HS-5 (cell line): Measurements from ENCODE around the gene REC8.

Experiments used
- DNase-seq: peaks from one replicate; pipeline ENCODE4 v3.0.0-alpha.2; 2012; ENCODE audit warnings: low read depth

REC8 gene

DNA sequence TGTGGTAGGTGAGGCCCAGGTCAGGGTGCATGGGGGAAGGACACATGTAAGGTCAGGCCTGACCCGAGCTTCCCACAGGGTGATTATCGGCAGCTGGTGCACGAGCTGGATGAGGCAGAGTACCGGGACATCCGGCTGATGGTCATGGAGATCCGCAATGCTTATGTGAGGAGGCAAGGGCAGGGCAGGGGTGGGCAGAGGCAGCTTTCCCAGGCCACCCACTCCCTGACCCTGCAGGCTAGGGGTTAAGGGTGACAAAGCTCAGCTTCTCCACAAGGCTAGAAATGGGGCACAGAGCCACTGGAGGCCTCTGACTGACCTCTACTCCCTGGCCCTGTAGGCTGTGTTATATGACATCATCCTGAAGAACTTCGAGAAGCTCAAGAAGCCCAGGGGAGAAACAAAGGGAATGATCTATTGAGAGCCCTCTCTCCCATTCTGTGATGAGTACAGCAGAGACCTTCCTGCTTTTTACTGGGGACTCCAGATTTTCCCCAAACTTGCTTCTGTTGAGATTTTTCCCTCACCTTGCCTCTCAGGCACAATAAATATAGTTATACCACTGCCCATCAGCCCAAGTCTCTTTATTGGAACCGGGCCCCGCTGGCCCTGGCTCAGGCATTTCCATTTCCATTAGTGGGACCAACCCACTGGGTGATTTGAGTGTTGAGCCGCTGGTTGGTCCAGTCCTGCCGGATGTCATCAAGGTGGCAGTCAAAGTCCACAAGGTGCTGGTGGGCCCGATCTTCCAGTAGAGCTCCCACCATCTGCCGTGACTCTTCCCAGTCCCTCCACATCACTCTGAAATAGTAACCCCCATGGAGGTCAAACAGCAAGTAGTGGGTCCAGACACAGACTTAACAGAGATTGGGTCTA is 33.2 kb upstream of the REC8 start:
- DNase-seq, result no peak

DNA sequence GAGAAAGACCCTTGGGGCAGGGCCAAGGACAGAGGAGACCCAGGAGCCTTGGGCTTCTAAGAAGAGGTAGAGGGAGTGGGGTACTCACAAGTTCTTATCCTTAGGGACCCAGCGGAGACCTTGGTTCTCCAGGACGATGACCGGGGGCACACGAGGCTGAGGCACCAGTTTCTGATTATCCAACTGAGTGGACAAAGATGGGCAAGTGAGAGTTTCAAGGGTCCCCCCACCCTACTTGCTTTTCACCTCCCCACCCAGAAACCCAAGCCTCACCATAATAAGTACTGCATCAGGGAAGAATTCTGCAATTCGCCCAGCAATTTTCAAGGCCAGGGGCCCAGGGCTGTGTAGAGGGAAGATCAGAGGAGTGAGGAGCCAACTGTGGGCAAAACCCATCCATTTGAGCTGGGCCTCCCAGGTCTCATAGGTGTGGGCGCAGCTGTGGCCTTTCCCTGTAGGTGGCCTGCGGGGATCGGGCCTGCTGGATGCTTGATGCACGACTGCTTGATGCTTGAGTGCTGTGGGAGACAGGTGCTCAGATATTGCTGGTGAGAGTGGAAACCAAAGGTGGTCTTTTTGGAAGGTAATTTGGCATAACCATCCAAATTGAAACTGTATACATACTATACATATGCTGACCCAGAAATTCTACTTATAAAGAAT is 32.5 kb upstream of the REC8 start:
- no peak for DNase-seq

DNA sequence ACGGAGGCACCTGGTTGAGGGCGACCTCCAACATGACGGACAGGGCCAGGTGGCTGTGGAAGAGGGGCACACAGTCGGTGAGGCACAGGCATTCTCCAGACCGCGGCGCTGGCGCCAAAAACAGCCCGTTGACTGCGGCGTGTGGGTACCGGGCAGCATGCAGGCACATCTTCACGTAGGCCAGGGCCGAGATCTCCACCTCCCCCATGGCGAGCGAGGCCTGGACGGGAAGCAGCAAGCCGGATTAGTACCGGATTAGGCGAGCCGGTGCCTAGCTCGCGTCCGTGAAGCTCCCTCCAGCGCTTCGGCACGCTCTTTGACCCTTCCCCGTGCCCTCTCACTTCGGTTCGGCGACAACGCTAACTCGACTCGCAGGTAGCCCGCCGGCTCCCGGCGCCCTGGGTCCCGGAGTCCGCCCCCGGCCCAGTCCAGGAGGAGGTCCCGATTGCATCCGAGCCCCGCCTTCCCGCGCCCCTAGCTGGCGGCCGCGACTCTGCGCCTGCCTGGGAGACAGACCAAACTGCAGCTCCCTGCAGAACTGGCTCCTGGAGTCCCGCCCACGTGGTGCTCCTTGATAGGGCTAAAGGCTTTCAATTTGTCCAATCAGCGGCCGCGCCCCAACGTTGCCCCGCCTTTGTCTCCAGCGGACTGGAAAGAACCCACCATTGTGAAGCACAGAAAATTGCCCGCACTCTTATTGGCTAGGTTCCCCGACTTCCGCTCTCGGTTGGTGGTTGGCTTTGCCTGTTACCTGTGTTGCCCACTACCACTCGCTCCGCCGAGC is 30.6 kb upstream of the REC8 start, which contains the start of gene EMC9:
Gene EMC9, minus strand, starts transcription at position 495 of the 784 bp plus-strand sequence. Its CDS starts 287 bp downstream, at position 208.
- peak; percentile 84 for DNase-seq

DNA sequence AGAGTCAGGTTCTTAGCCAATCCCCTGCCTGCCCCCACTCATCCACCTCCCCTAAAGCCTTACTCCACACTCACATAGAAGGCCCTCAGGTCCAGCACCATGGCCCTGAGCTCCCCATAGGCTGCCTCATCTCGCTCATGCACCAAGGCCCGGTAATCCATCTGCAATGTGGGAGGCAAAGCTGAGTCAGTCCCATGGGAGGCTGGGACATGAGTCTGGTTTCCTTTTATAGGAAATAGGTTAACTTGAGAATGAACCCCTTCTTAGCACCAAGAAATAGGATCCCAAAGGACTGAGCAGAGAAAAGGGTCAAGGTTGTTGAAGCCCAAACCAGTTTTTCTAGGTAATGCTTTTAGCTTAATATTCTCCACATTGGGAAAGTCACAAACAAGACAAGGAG is 28.4 kb upstream of the REC8 start:
- no peak for DNase-seq

GRCh38 chr14:24144451-24144850 is 27.4 kb upstream of the REC8 start:
- no peak for DNase-seq

- no peak for DNase-seq
Measured at GRCh38 chr14:24145219-24145618, 26.7 kb upstream of the REC8 start.

- no peak for DNase-seq
Measured at GRCh38 chr14:24145690-24146452, 26.0 kb upstream of the REC8 start.

- DNase-seq, result peak; percentile 71
Measured at GRCh38 chr14:24146453-24146977, 25.4 kb upstream of the REC8 start, which contains the start of gene PSME2. Gene PSME2, minus strand, starts transcription at chr14:24146610. Its CDS starts 29 bp downstream, at chr14:24146581.

DNA sequence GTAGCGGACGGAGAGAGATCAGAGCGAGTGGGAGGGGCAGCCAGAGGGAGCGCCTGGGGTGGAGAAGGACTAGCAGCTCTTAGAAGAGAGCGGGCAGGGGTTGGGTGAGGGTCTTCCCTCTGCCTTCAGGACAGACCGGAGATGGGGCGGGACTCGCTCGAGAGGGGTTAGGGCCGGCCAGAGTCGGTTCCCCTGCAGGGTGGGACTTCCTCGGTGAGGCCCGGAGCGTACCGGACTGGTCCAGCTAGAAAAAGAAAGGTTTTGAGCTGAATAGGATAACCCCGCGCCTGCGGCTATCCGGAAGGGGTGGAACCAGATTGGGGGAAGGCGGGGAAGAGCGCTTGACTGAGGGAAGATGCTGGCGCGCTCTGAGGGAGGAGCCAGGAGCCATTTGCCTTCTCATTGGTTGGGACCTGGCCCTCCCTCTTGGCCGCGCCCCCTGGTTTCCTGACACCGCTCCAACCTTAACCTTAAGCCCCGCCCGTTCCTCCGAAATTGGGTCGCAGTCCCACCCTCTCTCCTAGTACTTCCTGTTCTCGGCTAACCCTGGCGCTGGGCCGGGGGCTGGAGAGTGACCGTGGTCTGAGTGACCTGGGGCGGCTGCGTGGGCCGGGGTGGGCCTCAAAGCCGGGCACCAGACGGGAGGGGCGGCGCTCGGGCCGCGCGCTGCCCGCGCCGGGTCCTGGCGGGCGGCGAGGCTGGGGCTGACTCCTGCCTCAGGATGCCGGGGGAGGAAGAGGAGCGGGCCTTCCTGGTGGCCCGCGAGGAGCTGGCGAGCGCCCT is 24.7 kb upstream of the REC8 start, which contains the start of gene RNF31:
Gene RNF31, plus strand, starts transcription at position 521 of the 783 bp plus-strand sequence. Its CDS starts 201 bp downstream, at position 722.
- DNase-seq, result peak; percentile 88

DNA sequence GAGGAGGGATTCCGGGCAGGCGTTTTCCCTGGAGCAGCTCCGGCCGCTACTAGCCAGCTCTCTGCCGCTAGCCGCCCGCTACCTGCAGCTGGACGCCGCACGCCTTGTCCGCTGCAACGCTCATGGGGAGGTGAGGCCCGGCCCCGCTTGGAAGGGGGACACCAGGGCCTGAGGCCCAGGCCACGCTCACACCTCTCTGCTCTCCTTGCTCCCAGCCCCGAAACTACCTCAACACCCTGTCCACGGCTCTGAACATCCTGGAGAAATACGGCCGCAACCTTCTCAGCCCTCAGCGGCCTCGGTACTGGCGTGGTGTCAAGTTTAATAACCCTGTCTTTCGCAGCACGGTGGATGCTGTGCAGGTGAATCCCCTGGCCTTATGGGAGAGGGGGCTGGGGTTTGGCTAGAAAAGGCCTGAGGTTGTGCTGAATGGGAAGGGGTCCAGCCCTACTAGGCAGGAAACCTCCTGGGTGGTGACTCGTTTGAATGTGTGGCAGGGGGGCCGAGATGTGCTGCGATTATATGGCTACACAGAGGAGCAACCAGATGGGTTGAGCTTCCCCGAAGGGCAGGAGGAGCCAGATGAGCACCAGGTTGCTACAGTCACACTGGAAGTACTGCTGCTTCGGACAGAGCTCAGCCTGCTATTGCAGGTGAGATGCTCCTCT is 24.0 kb upstream of the REC8 start:
- no peak for DNase-seq

DNA sequence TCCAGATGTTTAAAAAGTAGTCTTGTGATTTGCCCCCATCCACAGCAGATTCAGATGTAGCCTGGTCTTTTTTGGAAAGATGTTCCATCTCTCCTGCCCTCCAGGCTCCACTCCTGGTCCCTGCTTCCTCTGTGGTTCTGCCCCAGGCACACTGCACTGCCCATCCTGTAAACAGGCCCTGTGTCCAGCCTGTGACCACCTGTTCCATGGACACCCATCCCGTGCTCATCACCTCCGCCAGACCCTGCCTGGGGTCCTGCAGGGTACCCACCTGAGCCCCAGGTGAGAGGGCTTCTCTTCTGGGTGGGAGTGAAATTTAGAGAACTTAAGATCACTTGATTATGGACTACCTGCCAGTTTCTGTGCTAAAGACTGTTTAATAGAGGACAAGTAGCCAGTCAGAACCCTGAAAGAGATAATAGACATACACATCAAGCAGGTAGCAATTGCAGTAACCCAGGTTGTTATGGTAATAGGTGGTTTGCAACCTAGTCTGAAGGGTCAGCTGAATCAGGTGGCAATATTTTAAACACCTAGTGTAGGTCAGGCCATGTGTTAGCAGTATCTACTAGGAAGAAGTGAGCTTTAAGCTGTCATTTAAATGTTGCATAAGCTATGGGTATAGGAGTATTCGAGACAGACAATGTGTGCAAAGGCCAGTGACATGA is 22.4 kb upstream of the REC8 start:
- DNase-seq, result no peak

GRCh38 chr14:24150061-24150460 is 21.8 kb upstream of the REC8 start:
- DNase-seq, result no peak

DNA sequence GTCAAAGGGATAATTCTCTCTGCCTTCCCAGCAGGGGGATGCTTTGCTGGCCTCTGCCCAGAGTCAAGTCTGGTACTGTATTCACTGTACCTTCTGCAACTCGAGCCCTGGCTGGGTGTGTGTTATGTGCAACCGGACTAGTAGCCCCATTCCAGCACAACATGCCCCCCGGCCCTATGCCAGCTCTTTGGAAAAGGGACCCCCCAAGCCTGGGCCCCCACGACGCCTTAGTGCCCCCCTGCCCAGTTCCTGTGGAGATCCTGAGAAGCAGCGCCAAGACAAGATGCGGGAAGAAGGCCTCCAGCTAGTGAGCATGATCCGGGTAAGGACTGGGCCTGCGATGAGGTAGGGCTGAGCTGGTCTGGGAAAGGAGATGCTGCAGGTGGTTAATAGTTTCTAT is 21.3 kb upstream of the REC8 start:
- no peak for DNase-seq

DNA sequence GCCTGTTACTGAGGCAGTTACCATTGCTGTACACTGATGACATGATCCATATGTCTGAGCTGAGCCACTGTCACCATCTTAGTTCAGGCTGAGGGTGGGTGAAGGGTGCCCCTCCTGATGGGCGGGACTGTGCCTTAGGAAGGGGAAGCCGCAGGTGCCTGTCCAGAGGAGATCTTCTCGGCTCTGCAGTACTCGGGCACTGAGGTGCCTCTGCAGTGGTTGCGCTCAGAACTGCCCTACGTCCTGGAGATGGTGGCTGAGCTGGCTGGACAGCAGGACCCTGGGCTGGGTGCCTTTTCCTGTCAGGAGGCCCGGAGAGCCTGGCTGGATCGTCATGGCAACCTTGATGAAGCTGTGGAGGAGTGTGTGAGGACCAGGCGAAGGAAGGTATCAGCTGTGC is 20.9 kb upstream of the REC8 start:
- DNase-seq, result no peak

DNA sequence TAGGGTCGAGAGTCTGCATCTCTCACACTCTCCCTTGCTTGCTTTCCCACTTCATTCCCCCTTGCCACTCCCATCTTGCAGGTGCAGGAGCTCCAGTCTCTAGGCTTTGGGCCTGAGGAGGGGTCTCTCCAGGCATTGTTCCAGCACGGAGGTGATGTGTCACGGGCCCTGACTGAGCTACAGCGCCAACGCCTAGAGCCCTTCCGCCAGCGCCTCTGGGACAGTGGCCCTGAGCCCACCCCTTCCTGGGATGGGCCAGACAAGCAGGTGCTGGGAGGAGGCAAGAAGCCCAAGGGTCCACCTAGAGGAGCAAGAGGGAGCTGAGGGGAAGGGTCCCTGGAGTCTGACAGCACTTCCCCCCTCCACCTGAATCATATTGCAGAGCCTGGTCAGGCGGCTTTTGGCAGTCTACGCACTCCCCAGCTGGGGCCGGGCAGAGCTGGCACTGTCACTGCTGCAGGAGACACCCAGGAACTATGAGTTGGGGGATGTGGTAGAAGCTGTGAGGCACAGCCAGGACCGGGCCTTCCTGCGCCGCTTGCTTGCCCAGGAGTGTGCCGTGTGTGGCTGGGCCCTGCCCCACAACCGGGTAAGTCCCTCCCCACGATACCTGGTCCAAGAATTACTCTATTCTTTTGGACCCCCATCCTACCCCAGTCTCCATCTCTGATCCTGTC is 20.3 kb upstream of the REC8 start:
- no peak for DNase-seq

DNA sequence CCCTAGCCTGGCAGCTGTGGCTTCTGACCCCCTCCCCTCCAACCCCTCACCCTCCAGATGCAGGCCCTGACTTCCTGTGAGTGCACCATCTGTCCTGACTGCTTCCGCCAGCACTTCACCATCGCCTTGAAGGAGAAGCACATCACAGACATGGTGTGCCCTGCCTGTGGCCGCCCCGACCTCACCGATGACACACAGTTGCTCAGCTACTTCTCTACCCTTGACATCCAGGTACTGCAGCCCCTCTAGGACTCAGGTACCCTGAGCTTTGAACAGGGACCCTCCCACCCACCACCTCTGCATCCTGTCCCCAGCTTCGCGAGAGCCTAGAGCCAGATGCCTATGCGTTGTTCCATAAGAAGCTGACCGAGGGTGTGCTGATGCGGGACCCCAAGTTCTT is 16.8 kb upstream of the REC8 start:
- DNase-seq, result no peak

- DNase-seq, result no peak
Measured at GRCh38 chr14:24156840-24157239, 15.0 kb upstream of the REC8 start.

DNA sequence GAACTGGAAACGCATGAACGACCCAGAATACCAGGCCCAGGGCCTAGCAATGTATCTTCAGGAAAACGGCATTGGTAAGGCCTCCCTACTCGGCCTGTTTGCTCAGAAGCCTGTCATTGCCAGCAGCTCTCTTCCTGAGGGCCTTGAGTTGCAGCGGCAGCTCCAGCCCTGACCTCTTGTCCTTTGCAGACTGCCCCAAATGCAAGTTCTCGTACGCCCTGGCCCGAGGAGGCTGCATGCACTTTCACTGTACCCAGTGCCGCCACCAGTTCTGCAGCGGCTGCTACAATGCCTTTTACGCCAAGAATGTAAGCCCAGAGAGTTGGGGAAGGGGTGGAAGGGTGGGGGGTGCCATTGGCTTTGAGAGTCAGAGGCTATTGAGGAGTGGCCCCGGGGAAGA is 14.5 kb upstream of the REC8 start:
- no peak for DNase-seq
